IMR-90 (cell line): ENCODE data around the gene HLA-DQB1.

Experiments used
- CEBPB ChIP-seq: IDR thresholded peaks from 2 replicates; pipeline ENCODE4 v1.6.1; 2012; ENCODE audit warnings: low read depth, low read length, improper control_type of control experiment
- CTCF ChIP-seq: conservative IDR thresholded peaks from 2 replicates; pipeline ENCODE4 v1.5.1; 2012; ENCODE audit warnings: mild to moderate bottlenecking, low read depth, low read length, improper control_type of control experiment
- MXI1 ChIP-seq: IDR thresholded peaks from 2 replicates; pipeline ENCODE4 v1.6.1; 2012; ENCODE audit warnings: low read depth, mild to moderate bottlenecking, low read length, moderate library complexity, borderline replicate concordance
- SMC3 ChIP-seq: fragments of 150-350 bp; IDR thresholded peaks from 2 replicates; pipeline ENCODE4 v1.6.1; 2016; ENCODE audit warnings: low read depth, mild to moderate bottlenecking, antibody characterized with exemption, low read length, moderate library complexity

DNA sequence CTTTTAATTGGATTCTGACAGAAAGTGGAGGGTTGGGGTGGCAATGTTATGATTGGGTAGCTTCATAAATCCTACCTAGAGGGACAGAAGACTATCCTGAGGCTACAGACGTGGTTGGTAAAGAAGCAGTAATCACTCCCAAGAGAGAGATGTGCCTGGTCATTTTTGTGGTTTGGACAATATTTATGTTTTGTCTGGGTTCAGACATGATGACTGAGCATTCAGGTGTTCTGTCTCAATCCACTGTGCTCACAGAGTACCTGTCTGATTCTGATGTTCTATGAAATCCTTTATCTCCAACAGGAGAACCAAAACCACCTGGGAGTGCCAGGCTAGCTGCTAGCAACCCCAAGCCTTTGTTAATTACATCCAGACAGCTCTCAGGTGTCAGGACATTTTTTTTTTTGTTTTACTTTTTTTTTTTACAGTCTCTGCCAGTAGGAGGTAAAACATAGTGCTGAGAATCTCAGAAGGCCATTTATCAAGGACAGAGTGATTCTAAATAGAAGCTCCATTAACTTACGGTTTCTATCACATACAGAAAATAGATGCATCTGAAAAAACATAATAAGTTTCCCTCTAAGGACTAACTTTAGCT lies 30.8 kb downstream of the HLA-DQB1 start:
- TF ChIP-seq SMC3 (no peak), CTCF (no peak), CEBPB (no peak), MXI1 (no peak)
